HG02623 (cell line): ENCODE data around the gene PTPRT.

Source experiments
- ATAC-seq: cut with Tn5 transposase; IDR thresholded peaks from one replicate; pipeline ENCODE4 v1.9.1; 2021; ENCODE audit warnings: moderate library complexity; ENCODE audit not compliant: unreplicated experiment

PTPRT gene

DNA sequence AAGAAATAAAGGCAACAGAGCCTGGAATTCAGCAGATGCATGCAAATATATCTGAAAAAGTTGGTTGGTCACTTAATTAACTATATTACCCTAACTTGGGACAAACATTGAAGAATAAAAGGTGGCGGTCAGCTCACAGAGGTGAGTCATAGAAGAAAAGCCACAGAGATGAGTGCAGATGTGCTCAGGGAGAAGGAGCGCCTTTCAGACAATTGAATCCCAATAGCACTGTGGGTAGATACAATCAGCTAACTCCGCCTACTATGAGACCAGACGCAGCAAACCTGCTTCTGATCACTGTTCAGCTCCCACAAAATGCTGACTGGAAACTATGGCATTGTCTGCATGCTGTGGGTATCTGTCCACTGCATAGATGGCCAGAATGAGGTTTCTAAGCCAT lies 447.8 kb downstream of the PTPRT start:
- ATAC-seq = no peak

DNA sequence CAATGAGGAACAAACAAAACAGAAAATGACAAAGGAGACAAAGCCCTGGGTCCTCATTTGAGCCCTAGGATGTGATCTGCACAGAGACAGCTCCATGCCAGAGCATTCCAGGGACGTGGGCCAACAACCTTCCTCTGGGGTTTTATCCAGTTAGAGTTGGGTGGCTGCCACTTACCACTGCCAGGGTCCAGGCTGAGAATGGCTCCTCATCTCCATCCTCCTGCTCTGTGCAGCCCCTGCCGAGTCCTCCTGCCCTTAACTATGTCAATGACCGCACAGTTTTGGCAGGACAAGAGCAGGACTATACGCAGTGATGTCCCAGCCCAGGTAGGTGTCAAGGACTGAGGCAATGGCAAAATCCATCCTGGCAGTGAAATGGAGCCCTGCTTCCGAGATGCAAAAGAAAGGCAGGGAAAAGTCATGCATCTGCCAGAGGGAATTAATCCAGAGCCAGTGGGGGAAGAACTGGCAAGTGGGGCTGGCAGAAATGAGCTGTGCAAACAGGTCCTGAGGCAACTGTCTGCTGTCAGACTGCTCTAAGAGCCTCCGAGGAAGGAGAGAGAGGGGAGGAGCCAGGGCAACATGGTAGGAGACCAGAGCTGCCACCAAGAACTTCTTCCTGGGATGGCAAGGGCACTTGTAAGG lies 449.4 kb downstream of the PTPRT start:
- no peak for ATAC-seq

DNA sequence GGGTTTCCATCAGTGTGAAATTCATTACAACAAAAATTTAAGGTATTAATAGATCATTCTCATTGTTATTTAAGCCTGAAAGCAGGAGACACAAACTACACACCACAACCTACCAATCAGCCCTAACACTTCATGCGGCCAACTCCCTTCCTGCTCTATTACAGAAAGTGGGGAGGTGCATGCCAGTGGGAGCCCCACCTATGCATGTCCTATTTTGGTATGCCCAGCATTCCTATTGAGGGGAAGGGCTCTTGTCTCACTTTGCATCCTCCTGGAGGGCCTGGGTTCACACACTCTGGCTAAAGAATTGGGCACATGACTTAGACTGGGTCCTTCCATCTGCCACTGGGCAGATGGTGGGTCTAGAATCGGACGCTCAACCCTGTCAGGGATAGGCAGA lies 450.0 kb downstream of the PTPRT start:
- no peak for ATAC-seq

DNA sequence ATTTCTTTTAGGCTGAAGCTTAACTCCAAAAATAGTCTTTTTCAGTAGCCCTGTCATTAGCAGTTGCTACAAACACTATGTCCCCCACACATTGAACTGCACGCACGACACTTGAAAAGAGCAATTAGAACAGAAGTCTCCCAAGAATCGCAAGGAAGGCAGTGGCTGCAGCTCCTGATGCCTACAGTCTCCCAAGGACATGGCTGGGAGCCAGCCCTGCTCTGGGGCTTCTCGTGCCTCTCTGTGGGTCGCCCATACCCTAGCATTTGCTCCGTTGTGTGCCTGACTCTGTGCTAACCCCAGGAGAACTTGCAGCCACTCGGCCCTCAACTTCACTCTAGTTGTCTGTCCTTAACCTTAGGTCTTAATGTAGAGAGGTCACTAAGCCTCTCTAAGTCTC lies 454.2 kb downstream of the PTPRT start:
- no peak for ATAC-seq

DNA sequence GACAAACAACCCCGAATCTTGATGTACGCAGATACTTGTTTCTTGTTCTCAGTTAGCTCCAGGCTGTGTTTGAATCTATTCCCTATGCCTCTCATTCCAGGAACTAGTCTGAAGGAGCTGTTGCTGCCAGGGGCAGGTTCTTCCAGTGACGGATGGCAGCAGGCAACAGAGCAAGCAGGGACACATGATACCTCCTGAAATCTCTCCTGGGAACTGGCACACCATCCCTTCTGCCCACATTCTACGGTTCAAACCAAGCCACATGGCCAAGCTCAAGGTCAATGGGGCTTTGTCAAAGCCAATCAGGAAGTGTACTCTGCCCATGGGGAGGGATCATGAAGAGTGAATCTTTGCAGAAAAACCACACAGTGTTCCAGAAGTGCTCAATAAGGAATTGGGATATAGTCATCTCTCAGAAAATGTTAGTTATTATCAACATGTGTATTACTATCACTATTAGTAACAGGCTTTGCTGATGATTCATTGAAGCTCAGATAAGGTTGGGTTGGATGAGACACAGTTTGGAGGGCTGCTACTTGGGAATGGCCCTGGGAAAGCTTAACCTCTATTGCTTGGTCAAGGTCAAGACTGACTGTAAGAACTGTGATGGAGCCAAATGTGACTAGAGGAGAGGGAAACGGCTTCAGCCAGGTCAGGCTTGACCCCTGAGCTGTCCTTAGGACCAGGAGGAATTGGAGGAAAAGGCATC lies 454.9 kb downstream of the PTPRT start:
- ATAC-seq = no peak

DNA sequence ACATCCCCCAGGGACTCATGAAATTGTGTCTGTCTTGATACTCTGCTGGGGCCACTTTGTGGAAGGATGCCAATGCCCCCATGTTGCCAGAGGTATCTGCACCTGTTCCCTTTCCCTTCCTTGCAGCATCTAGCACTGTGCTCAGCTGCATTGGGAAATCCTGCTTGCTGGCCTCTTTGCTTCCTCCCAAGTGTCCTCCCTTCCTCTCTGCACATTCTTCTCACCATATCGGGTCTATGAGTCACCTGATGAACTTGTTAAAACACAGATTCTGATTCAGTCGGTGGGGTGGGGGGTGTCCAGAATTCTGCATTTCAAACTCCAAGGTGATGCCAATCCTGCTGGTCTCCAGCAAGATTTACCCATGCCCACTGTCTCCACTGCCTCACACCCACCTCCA lies 467.8 kb downstream of the PTPRT start:
- ATAC-seq = no peak

DNA sequence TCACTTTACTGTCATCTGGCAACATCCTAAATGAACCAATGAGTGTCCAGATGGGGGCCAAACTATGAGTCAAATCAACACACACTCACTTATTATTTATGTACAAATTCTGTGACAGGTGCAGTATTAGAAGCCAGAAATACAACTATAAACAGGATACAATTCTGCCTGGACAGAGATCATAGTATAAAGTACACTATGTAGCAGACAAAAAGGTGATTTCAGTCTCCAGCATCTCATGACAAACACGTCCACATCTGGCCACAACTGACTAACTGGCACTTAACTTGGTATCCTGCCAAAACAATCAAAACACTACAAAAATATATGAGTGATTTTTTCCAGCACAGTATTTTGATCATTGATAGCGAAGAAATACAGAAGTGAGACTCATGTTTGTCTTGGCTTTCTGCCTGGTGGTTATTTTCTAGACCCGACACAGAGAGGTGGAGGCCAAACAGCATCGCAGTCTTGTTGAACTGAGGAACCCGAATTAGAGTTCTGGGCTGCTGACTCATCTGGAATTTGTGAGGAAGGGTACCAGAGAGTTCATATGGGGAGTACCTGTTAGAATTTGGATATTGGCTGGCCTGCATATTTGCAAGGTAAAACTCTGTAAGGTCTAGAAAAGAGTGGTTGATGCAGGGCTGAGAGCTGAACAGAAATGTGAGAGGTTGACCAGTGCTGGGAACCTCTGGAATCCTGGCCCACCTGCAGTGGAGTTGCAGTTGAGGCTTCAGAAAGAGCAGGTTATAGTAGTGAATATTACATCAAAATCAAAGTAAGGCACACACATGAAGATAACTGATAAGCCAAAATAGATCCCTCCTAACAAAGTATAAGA lies 475.2 kb downstream of the PTPRT start:
- no peak for ATAC-seq

DNA sequence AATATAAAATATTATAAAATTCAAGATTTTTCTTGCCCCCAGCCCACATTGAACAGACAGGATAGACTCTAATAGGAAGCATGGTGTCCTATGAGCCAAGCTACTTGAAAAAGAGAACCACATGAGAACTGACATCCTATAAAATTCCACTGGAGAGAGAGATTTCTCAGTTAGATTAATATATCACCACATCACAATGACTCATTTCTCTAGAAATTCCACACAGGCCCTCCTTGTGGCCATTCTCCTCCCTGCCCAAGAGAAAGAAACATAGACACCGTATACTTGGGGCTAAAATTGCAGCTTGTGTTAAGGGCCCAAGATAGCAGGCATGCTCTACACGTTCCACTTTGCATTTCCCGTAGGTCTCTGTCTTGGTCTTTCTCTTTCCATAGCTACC lies 481.4 kb downstream of the PTPRT start:
- no peak for ATAC-seq

DNA sequence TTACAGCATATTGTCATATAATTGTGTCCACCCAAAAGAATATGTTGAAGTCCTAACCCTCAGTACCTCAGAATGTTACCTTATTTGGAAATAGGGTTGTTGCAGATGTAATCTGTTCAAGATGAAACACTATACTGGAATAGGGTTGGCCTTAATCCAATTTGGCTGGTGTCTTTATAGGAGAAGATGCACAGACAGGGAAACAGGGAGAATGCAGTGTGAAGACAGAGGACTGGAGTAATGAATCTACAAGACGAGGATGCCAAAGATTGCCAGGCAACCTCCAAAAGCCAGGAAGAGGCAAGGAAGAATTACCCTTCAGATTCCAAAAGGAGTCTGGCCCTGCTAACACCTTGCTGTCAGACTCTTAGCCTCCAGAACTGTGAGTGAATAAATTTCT lies 482.9 kb downstream of the PTPRT start:
- no peak for ATAC-seq

DNA sequence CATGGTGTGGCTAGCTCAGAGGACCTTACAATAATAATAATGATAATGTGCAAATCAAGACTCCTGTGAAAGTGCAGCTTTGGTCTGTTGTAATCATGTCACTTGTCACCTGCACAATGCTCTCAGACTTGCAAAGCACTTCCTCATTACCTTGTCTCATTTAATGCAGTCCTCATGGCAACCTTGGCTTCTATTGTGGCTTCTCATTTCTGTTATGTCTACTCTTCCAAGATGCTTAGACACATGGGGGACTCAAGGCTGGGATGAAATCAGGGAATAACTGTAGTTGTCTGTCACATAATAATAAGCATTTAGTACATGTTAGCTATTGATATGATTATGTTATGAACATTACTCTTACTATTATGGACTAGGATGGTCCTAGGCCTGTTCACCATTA lies 484.2 kb downstream of the PTPRT start:
- ATAC-seq = no peak

DNA sequence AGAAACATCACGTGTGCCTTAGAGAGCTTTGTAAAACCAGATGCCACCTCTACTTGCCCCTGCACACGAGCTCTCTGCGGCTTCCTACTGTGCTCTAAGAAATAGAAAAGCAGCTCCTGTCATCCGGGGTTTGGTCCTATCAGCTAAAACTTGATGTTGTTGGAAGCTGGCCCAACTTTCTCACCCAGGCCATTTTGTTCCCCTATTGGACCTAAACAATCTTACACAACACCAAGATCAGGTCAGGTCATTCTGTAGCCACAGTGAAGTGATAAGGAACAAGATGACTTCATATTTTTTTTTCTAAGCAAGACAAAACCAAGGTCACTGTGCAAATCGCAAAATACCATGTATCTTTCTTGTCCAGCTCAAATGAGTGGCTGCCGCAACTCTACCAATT lies 486.0 kb downstream of the PTPRT start:
- ATAC-seq = no peak

DNA sequence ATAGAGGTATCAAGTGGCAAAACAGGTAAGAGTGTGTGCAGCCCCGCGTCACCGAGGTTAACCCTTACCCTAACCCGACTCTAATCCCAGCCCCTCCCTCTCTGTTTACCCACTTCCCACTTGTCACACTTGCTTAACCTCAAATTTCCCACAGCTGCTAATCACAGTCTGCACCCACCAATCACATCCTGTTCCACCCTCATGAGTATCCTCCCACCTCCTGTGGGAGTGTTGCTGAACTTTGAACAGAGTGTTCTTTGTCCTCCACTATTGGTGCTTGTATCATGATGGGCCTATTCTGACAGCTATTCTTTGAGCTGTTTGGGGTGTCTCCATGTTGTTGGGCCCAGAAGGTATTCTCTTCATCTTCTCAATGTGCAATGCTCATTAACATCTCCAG lies 487.8 kb downstream of the PTPRT start:
- ATAC-seq = no peak

DNA sequence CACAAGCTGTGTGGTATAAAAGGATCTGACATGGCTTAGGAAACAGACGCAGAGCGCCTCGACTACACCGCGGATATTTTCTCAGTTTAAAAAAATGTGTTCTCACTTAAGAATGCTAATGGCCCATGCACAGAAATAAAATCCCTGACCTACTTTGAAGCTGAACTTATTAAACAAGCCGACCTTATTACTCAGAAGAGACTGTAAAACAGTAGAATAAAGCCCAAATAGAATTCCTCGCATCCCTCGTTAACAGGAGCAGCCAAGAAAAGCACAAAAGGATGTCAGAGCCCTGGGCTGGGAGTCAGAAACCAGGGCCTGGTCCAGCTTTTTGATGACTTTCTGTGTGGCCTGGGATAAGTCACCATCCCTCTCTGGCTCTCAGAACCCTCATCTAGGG lies 489.3 kb downstream of the PTPRT start:
- ATAC-seq = no peak

DNA sequence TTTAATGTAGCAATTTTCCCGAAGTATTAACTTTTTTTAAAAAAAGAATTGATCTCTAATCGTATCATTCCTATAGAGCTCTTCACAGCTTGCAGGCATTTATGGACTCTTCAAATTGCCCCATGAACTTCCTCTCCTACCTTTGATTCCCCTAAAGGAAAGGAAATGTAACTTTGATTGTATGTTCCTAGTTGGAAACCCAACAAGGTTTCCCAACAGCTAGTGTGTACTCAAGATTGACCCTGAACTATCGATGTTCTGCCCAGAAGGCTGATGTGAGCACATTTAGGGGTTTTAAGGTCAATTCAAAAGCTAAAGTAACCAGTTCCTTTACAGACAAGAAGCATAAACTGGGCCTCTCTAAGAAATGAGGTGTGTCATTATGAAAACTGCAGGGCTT lies 491.7 kb downstream of the PTPRT start:
- ATAC-seq = no peak

DNA sequence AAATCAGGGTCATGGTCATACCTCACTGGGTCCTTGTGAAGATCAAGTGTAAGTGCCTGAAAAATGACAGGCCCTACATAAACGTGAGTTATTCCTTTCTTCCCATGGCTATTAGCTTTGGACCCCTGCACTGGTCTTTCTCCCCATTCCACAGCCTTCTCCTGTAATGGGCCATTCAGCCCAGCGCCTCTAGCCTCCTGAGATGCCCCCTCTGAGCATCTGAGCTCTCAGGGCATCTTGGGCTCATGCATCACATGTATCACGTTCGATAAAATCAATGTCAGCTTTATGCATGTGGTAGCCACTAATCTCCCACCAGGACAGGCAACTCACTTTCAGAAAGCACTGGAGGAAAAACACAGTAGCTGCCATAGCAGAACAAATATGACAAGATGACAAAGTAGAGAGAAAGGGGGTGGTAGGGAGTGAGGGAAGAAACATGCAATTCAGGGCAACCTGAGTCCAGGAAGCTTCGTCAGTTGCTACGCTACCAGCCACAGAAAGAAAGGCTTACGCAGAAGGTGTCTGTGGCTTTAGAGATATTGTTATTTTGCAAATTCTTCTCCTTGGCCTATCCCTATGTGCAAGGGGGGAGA lies 498.8 kb downstream of the PTPRT start:
- no peak for ATAC-seq

DNA sequence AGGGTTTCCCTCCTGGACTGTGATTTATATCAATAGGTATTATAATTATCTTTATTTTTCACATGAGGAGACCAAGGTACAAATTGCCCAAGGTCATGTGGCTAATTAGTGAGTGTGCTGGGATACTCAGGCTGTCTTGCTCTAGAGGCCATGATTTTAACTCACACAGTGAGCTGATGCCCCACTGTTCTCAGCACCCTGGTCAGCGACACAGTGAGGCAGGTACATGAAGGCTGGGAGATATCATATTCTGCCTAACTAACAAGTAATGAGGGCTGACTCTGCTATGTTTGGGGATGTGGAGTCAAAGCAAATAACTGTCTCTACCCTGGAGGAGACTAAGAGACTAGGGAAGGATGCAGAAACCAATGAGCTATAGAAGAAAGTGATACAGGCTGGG lies 501.1 kb downstream of the PTPRT start:
- no peak for ATAC-seq

DNA sequence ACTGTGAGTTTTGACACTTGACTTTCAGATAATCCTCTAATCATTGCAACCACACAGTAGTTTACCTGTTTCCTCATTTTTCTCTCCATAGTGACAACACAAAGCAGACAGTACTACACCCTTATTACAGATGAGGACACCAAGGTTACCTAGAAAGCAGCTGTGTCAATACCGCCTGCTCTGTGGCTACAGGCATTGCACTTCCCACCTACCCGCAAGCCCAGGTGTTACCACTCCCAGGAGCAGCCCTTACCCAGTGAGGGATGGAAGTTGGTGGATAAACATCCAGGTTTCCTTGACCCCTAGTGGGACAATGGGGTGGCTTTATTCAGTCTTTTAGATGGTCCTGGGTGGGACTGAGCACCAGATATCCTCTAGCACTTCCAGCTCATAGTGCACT lies 503.6 kb downstream of the PTPRT start:
- ATAC-seq = no peak

DNA sequence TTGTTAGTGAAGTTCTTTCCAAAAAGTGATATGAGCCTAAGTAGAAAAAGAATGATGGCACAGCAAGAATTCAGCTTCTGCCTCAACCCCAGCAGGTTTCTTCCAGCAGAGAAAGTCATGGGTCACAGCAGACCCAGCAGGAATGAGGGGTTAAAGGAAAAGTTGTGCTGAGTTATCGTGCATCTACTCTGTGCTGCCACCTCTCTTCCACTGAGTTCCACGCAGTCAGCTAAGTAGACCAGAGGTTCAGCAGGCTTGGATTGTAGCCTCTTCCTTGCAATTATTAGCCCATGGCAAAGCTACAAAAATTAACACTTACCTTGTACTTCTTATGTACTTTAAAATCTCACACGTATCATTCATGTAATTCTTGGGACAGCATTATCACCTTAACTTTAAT lies 510.8 kb downstream of the PTPRT start:
- ATAC-seq = no peak

DNA sequence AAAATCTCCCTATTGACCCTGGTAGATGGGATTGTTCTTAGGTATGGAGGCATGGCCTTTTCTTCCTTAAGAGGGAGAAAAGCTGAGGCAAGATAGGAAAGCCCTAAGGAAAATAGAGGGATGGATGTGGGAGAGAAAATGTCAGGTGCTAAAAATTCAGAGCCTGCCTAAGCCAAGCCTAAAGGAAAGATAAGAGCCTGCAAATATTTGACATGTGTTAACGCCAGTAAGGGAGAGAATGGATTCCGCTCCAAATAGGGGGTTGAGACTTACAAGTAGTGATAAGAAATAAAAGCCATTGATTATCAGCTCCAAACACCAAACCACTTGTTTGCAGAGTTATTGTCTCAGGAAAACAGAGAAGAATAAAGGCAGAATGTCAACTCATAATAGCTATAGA lies 533.6 kb downstream of the PTPRT start:
- no peak for ATAC-seq

DNA sequence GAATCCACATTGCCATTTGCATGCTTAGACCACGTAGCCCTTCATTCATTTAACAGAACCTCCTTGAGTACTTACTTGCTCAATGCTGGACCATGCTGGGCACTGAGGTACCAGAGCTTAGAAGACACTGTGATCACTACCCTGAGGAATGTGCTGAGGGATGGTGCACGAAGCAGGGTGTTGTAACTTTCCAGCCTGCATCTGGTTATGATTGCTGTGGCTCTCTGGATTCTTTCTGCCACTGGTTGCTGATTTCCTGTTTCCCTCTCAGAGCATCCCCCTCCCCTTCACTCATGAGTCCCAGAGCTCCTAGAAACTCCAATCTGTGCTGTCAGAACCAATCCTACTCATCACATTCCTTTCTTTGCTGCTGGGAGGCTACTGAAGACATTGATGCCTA lies 537.4 kb downstream of the PTPRT start:
- ATAC-seq = no peak

DNA sequence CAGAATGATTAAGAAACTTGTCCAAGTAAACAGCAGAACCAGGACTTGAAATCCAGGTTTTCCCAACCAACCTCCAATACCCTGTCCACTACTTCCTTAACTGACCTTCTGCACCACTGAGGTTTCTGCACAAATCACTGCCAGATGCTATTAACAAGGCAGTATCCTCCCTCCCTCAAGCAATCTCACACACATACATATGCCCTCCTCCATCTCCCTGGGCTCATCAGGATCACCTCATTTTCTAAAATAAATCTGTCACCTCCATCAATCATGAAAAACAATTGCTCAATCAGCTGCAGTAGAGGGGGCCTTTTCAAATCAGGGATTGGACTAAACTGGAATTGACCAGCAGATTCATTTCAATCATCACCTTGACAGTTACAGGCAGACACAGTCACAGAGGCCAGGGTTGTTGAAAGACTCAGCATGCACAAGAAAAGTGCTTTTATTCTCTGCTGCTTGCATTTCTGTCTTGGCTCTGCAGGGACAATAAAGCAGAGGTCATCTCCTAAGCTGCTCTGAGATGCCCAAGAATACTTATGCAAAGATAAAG lies 539.4 kb downstream of the PTPRT start:
- no peak for ATAC-seq
